D341Med (cell line): Measurements from ENCODE around the gene ZNF574.

ENCODE experiments used
- DNase-seq: peaks from one replicate; pipeline ENCODE4 v3.0.0; 2012; ENCODE audit warnings: low spot score

Gene ZNF574

DNA sequence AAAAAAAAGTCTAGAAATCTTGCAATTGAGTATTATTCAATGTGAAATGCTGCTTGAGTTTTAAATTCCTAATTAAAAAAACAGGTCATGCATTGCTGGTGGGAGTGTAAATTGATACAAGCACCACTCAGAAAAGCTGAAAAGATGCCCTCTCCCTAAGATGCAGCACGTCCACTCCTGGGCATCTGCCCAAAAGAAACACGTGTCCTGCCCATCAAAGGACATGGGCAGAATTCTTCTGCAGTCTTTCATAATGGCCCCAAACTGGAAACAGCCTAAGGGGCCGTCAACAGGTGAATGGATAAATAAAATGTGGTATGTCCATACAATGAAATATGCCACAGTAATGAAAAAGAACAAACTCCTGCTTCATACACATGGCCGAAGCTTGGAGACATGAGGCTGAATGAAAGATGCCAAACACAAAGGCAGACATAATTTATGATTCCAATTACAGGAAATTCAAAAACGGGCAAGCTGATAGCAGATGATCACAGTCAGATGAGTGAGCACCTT is 48.5 kb downstream of the ZNF574 start:
- DNase-seq: no peak

DNA sequence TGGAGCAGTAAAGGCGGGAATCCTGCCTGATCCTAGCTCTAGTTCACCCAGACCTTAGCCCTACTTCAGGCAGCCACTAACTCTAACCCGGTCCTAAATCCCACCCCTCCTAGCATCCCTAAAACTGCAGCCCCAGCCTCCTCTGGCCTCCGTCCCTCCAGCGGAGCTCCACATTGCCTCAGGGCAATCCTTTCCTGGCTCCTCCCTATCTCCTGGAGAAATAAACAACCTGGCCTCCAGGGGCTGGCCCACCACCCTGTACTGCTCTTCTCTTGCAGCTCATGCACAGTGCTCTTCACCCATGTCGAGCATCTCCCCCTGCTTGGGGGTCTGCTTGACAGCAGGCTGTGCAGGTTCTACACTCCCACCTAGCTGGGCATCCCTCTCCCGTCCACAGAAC is 49.6 kb downstream of the ZNF574 start:
- no peak for DNase-seq

DNA sequence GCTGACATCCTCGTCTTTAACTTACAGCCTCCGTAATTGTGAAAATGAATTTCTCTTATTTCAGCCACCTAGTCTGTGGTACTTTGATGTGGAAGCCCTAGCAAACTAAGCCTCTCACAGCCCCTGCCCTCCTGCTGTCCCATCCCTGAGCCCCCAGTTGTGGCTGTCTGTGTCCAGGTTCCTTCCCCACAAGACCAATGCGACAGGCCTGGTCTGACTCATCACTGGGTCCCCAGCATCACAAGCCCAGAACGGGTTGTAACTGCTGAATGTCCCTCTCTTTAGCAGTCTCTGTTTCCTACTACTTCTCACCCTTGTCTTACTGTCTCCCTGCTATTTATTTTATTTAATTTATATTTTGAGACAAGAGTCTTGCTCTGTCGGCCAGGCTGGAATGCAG is 50.6 kb downstream of the ZNF574 start:
- no peak for DNase-seq

DNA sequence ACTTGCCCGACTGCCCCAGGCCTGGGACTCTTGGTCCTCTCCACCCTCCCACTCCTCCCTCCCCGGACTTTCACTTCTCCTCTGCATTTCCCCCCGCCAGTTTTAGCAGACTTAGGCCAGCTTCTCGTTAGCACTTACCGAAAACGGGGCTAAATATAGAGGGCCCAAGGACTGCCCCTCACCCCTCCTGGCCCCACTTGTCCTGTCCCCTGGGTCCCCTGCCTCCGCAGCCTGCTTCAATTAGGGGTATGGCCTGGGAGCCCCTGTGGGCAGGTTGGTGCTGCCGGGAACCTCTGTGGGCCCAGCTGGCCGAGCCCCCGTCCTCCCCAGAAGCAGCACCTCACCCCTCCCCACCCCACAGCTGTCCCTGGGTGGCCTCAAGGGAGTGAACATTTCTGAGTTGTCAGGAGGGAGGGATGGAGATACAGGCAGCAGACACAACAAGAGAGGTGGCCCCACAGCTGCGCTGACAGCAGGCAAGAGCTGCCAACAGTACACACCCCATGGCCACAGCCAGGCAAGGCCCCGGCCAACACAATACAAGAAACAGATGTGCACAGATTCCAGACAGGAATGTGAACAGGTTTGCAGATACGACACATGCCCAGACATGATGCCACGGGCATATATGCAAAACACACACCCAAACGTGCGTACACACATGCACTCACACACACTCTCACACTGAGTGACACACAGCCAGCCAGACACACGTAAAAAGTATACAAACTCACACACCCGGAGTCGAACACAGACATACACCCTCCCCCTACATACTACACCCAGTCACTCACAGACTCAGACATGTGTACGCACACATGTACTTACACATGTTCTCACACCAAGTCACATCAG is 53.7 kb downstream of the ZNF574 start:
- DNase-seq: no peak

DNA sequence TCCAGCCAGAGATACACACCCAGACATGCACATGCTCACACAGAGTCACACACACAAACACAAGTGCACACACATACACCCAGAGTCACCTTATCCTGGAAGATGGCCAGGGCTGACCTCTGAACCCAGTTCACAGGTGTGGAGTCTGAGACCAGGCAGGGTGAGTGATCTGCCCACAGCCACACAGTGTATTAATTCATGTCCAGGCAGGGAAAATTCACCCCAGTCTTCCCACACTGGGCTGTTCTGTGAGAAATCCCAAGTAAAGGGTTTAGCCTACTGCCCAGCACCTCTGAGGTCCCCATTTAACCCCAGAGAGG is 54.2 kb downstream of the ZNF574 start:
- no peak for DNase-seq
